Measurements from ENCODE around the gene UNC5C. TPM values are rescaled to one million over a fixed set of nuclear protein-coding genes. Genes with fewer than 3 reads are reported as not detected.

Gene UNC5C
- total and polyA plus RNA-seq, 2 donors (not counting 1 experiment from before 2014, with no cell fraction given), result 2.0 to 11.6 TPM

DNA sequence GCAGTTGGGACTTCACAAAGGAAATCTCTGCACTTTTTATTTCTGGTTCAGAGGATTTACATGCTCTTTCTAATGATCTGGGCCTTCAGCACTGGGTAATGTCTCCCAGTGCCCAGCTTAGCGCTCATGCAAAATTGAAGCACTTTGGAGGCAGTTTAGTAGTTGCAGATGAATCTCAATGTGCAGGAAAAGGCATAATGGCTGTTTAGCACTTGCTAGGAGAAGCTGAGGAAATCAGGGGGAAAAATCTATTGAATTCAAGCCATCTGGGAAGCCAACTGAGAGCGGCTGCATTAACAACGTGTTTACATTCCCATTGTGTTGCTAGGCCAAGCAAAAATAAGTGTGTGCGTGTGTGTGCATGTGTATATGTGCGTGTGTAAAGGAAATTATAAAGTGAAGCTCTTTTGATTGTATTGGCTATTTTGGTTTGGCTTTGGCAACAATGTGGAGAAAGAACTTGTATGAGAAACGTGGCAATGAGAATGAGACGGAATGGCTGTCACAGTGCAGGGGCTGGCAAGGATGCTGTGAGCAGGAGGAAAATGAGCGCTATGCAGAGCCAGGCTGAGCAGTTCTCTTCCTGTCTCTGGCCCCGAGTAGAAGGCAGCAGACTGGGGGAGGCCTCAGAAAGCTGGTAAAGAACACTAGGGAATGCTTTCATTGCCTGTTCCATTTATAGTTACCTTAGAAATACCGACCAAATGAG lies 231.5 kb downstream of the UNC5C start:
- Histone ChIP-seq H3K27me3 (ENCODE audit: control insufficient read depth, insufficient read depth, low read length) (no peaks in the 10 kb centered on the region), H3K27ac (ENCODE audit: insufficient read depth, low read length) (no peak overlapping the region), H3K79me2 (ENCODE audit: control insufficient read depth, insufficient read depth, low read length) (no peaks in the 10 kb centered on the region), H3K9me3 (ENCODE audit: control insufficient read depth, insufficient read depth, low read depth, low read length) (no peaks in the 10 kb centered on the region), H3K4me3 (replicated peaks in 1 of 4; ENCODE audit: control extremely low read depth in 1 of 4, insufficient read depth in 1 of 4, low read depth in 3 of 4, low read length in 4 of 4) (no peak overlapping the region), H3K9ac (ENCODE audit: insufficient read depth, low read length) (no peak overlapping the region), H3K4me1 (ENCODE audit: control insufficient read depth, extremely low read depth, insufficient read depth, low read length) (no peaks in the 10 kb centered on the region), H3K4me2 (ENCODE audit: extremely low read depth, insufficient read depth, low read length) (no peak overlapping the region), H4K20me1 (ENCODE audit: control insufficient read depth, extremely low read depth, insufficient read depth, low read length) (peaks cover 2% of the 10 kb centered on the region), H2AFZ (ENCODE audit: low read length) (no peak overlapping the region), H3K36me3 (ENCODE audit: control insufficient read depth, insufficient read depth, low read length) (no peaks in the 10 kb centered on the region)
- no peak for TF ChIP-seq EZH2 (IDR thresholded peaks at IDR 0.05; ENCODE audit: low read length, missing control alignments)
- no peak for TF ChIP-seq CTCF (conservative IDR thresholded peaks at IDR 0.05 in 1 of 2, IDR thresholded peaks at IDR 0.05 in 1 of 2; ENCODE audit: low read depth in 1 of 2, low read length in 2 of 2)
- DNase-seq (ENCODE audit: low read depth in 2 of 2), result no peak

- no peak overlapping the region for H3K4me3 ChIP-seq (replicated peaks in 1 of 4; ENCODE audit: control extremely low read depth in 1 of 4, insufficient read depth in 1 of 4, low read depth in 3 of 4, low read length in 4 of 4)
- no peak overlapping the region for H2AFZ ChIP-seq (ENCODE audit: low read length)
- H3K4me2 ChIP-seq (ENCODE audit: extremely low read depth, insufficient read depth, low read length), result no peak overlapping the region
- H3K27ac ChIP-seq (ENCODE audit: insufficient read depth, low read length), result no peak overlapping the region
- no peaks in the 10 kb centered on the region for H3K9me3 ChIP-seq (ENCODE audit: control insufficient read depth, insufficient read depth, low read depth, low read length)
- no peaks in the 10 kb centered on the region for H3K79me2 ChIP-seq (ENCODE audit: control insufficient read depth, insufficient read depth, low read length)
- no peaks in the 10 kb centered on the region for H4K20me1 ChIP-seq (ENCODE audit: control insufficient read depth, extremely low read depth, insufficient read depth, low read length)
- TF ChIP-seq CTCF (conservative IDR thresholded peaks at IDR 0.05 in 1 of 2, IDR thresholded peaks at IDR 0.05 in 1 of 2; ENCODE audit: low read depth in 1 of 2, low read length in 2 of 2), result no peak
- no peak overlapping the region for H3K9ac ChIP-seq (ENCODE audit: insufficient read depth, low read length)
- H3K27me3 ChIP-seq (ENCODE audit: control insufficient read depth, insufficient read depth, low read length), result no peaks in the 10 kb centered on the region
- DNase-seq (ENCODE audit: low read depth in 2 of 2), result no peak
- H3K36me3 ChIP-seq (ENCODE audit: control insufficient read depth, insufficient read depth, low read length), result no peaks in the 10 kb centered on the region
- H3K4me1 ChIP-seq (ENCODE audit: control insufficient read depth, extremely low read depth, insufficient read depth, low read length), result no peaks in the 10 kb centered on the region
Observed at GRCh38 chr4:95314573-95314972, 234.2 kb downstream of the UNC5C start.

DNA sequence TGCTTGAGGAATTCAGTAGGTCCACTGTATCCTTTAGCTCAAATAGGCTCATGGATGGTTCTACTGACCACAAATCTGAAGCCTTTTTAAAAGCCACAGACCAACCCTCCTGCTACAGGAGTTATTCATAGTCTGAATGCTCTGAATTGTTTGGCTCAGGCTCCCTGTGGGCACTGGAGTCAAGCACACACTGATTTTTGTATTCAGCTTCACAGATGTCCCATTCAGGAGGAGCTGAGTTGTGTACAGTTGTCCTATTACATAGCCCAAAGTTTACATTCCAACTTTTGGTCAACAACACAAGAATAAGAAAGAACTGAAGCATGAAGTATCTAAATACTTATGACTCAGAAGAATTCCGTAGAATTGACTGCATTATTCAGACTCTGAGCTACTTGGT lies 243.9 kb downstream of the UNC5C start:
- H2AFZ ChIP-seq (ENCODE audit: low read length), result no peak overlapping the region
- no peak overlapping the region for H3K4me3 ChIP-seq (replicated peaks in 1 of 4; ENCODE audit: control extremely low read depth in 1 of 4, insufficient read depth in 1 of 4, low read depth in 3 of 4, low read length in 4 of 4)
- no peaks in the 10 kb centered on the region for H3K36me3 ChIP-seq (ENCODE audit: control insufficient read depth, insufficient read depth, low read length)
- no peak overlapping the region for H3K27ac ChIP-seq (ENCODE audit: insufficient read depth, low read length)
- TF ChIP-seq EZH2 (IDR thresholded peaks at IDR 0.05; ENCODE audit: low read length, missing control alignments), result no peak
- no peak for TF ChIP-seq CTCF (conservative IDR thresholded peaks at IDR 0.05 in 1 of 2, IDR thresholded peaks at IDR 0.05 in 1 of 2; ENCODE audit: low read depth in 1 of 2, low read length in 2 of 2)
- no peak overlapping the region for H3K9ac ChIP-seq (ENCODE audit: insufficient read depth, low read length)
- no peak overlapping the region for H3K4me2 ChIP-seq (ENCODE audit: extremely low read depth, insufficient read depth, low read length)
- H3K4me1 ChIP-seq (ENCODE audit: control insufficient read depth, extremely low read depth, insufficient read depth, low read length), result no peaks in the 10 kb centered on the region
- H4K20me1 ChIP-seq (ENCODE audit: control insufficient read depth, extremely low read depth, insufficient read depth, low read length), result no peaks in the 10 kb centered on the region
- DNase-seq (ENCODE audit: low read depth in 2 of 2), result peak in 1 of 2 donors; percentile 94
- no peaks in the 10 kb centered on the region for H3K9me3 ChIP-seq (ENCODE audit: control insufficient read depth, insufficient read depth, low read depth, low read length)
- no peaks in the 10 kb centered on the region for H3K27me3 ChIP-seq (ENCODE audit: control insufficient read depth, insufficient read depth, low read length)
- no peaks in the 10 kb centered on the region for H3K79me2 ChIP-seq (ENCODE audit: control insufficient read depth, insufficient read depth, low read length)

All from fibroblast of lung (primary cell).